Measurements from ENCODE around the gene GPR18. TPM values are rescaled to one million over a fixed set of nuclear protein-coding genes. Genes with fewer than 3 reads are reported as not detected.

GPR18 gene
- total and polyA plus RNA-seq, 9 of the 15 experiments (the other 6 are each of a cell fraction or from before 2014, with no cell fraction given) = 0.75 TPM; not detected in 8

GRCh38 chr13:99269627-99270241 is 11.6 kb upstream of the GPR18 start:
- H3K4me3 ChIP-seq = no peak overlapping the region
- no peak overlapping the region for H2AFZ ChIP-seq (ENCODE audit: low read depth, low read length)
- H3K36me3 ChIP-seq (ENCODE audit: control insufficient read depth, insufficient read depth, low read length) = peaks cover 6% of the 10 kb centered on the region; the same call in 2 of the 3 replicates
- FAIRE-seq = no peak
- H3K27ac ChIP-seq (ENCODE audit: extremely low read depth, low read depth, low read length) = no peak overlapping the region
- no peaks in the 10 kb centered on the region for H3K27me3 ChIP-seq (ENCODE audit: control insufficient read depth in 2 of 2, insufficient read depth in 2 of 2, low read length in 2 of 2)
- intact Hi-C loops (cut with micrococcal nuclease) (loop anchor here (1.0 to 10.0 kb wide), 7 partner anchors 63 to 595 kb away; partner anchors contain the start of gene UBAC2), in situ Hi-C loops (cut with MboI) (loop anchor here (5.0 kb wide), 2 partner anchors 92 to 168 kb away; no protein-coding TSS in a partner anchor)
- 35% methylated on average over 3 of the region's 3 CpGs for WGBS (ENCODE audit: insufficient coverage, low coverage, missing lambda C conversion rate)
- peak; percentile 86 for ATAC-seq
- no peak overlapping the region for H3K9ac ChIP-seq (ENCODE audit: insufficient read depth in 1 of 2, low read depth in 2 of 2, low read length in 2 of 2)
- peak in 2 of 4 experiments; percentile 23 to 56 for DNase-seq (ENCODE audit: extremely low read depth in 1 of 4, low spot score in 3 of 4)
- peaks cover 7 to 24% of the 10 kb centered on the region in 2 experiments; a peak in 3 of 5 replicates for H3K4me1 ChIP-seq (replicated peaks in 1 of 2; ENCODE audit: control insufficient read depth in 2 of 2, insufficient read depth in 2 of 2, low read length in 2 of 2)
- H3K9me3 ChIP-seq (replicated peaks; ENCODE audit: control insufficient read depth, insufficient read depth, low read depth, low read length) = no peaks in the 10 kb centered on the region
- H3K79me2 ChIP-seq (ENCODE audit: control insufficient read depth, insufficient read depth, low read length) = peaks cover 29% of the 10 kb centered on the region
- CTCF ChIA-PET (ENCODE audit: low intra/inter-chr PET ratio) = interaction anchor here (0.6 to 5.6 kb wide), 5 partner anchors 97 to 526 kb away, joined by 3 to 73 read pairs (median 3); no protein-coding TSS in a partner anchor
- POLR2A ChIA-PET = interaction anchor here (0.9 to 1.1 kb wide), 2 partner anchors 11 to 171 kb away, joined by 3 to 4 read pairs; no protein-coding TSS in a partner anchor
- no peaks in the 10 kb centered on the region for H4K20me1 ChIP-seq (replicated peaks; ENCODE audit: control insufficient read depth, insufficient read depth, low read length)
- no TSS peak for BruUV-seq (replicated peaks)
- H3K9me1 ChIP-seq (ENCODE audit: control insufficient read depth, insufficient read depth, low read length) = no peaks in the 10 kb centered on the region
- no peak overlapping the region for H3K4me2 ChIP-seq (ENCODE audit: insufficient read depth, low read length)
- TF ChIP-seq CTCF (IDR thresholded peaks at IDR 0.05 in 2 of 3, conservative IDR thresholded peaks at IDR 0.05 in 1 of 3; ENCODE audit: insufficient read depth in 2 of 3, low read depth in 1 of 3, low read length in 3 of 3) (peak; percentile 66 to 81 (median 66); a peak in 5 of 6 replicates), ARID2 (IDR thresholded peaks at IDR 0.05) (0 out of 2 replicates have a peak, but pooled peaks have one; percentile 28), TARDBP (IDR thresholded peaks at IDR 0.05) (no peak), MAFF (IDR thresholded peaks at IDR 0.05; ENCODE audit: low read length) (peak; percentile 83), JUNB (CRISPR knock-in tag; conservative IDR thresholded peaks at IDR 0.05) (no peak), TAF1 (IDR thresholded peaks at IDR 0.05; ENCODE audit: control insufficient read depth, extremely low read depth, insufficient read depth, low read length, severe bottlenecking) (no peak), MAFK (IDR thresholded peaks at IDR 0.05; ENCODE audit: low read length) (peak; percentile 76), C11orf30 (IDR thresholded peaks at IDR 0.05; ENCODE audit: low read depth) (peak; percentile 88), DEAF1 (CRISPR knock-in tag; IDR thresholded peaks at IDR 0.05) (peak; percentile 58), CEBPG (CRISPR knock-in tag; IDR thresholded peaks at IDR 0.05) (no peak), CEBPG (tag; conservative IDR thresholded peaks at IDR 0.05 in 1 of 2, IDR thresholded peaks at IDR 0.05 in 1 of 2) (0 out of 4 replicates have a peak, but pooled peaks of 1 of the 2 experiments have one; percentile 39), HMG20B (CRISPR knock-in tag; IDR thresholded peaks at IDR 0.05) (no peak), KAT8 (IDR thresholded peaks at IDR 0.05; ENCODE audit: low read depth) (no peak), POLR2G (IDR thresholded peaks at IDR 0.05; ENCODE audit: low read depth, low read length) (no peak), MYBL2 (IDR thresholded peaks at IDR 0.05; ENCODE audit: low read depth) (no peak), MYBL2 (CRISPR knock-in tag; IDR thresholded peaks at IDR 0.05; ENCODE audit: borderline replicate concordance) (no peak), RAD21 (CRISPR knock-in tag; conservative IDR thresholded peaks at IDR 0.05 in 1 of 2, IDR thresholded peaks at IDR 0.05 in 1 of 2) (peak; percentile 80 to 87), MAFG (tag; conservative IDR thresholded peaks at IDR 0.05) (peak; percentile 85)
